ENCODE measurements around the gene SLAMF1.
"Not testable (repeated sequence)": the region's sequence is repeated elsewhere in the genome, so short reads cannot be mapped to it uniquely, and the experiment has no call there.

DNA sequence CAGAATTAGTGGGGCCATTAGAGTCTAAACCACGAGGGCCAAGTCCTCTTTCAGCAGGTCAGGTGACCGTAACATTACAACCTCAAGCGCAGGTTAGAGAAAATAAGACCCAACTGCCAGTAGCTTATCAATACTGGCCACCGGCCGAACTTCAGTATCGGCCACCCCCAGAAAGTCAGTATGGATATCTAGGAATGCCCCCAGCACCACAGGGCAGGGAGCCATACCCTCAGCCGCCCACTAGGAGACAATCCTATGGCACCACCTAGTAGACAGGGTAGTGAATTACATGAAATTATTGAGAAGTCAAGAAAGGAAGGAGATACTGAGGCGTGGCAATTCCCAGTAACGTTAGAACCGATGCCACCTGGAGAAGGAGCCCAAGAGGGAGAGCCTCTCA lies 45.5 kb upstream of the SLAMF1 start:
- TF ChIP-seq, protein P1, sequence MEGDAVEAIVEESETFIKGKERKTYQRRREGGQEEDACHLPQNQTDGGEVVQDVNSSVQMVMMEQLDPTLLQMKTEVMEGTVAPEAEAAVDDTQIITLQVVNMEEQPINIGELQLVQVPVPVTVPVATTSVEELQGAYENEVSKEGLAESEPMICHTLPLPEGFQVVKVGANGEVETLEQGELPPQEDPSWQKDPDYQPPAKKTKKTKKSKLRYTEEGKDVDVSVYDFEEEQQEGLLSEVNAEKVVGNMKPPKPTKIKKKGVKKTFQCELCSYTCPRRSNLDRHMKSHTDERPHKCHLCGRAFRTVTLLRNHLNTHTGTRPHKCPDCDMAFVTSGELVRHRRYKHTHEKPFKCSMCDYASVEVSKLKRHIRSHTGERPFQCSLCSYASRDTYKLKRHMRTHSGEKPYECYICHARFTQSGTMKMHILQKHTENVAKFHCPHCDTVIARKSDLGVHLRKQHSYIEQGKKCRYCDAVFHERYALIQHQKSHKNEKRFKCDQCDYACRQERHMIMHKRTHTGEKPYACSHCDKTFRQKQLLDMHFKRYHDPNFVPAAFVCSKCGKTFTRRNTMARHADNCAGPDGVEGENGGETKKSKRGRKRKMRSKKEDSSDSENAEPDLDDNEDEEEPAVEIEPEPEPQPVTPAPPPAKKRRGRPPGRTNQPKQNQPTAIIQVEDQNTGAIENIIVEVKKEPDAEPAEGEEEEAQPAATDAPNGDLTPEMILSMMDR (IDR thresholded peaks at IDR 0.05), result not testable (repeated sequence)
- not testable (repeated sequence) for TF ChIP-seq POLR2A (IDR thresholded peaks at IDR 0.05; ENCODE audit: low read depth)
